DMS 273 treated with DMSO at 0.1 percent for 48 hours (cell line): Measurements from ENCODE around the gene GRAMD1B.

Experiments used
- DNase-seq: peaks from one replicate; lab custom pipeline; 2025; lab: John Stamatoyannopoulos, UW

Gene GRAMD1B

GRCh38 chr11:123409456-123410217 lies 20.4 kb upstream of the GRAMD1B start:
- DNase-seq, result no peak

GRCh38 chr11:123410218-123410549 lies 19.9 kb upstream of the GRAMD1B start:
- no peak for DNase-seq

- DNase-seq, result no peak
Observed at GRCh38 chr11:123413636-123414035, 16.4 kb upstream of the GRAMD1B start.

- DNase-seq, result no peak
Observed at GRCh38 chr11:123416566-123416965, 13.5 kb upstream of the GRAMD1B start.

- DNase-seq, result no peak
Observed at GRCh38 chr11:123418351-123419114, 11.5 kb upstream of the GRAMD1B start.

- no peak for DNase-seq
Observed at GRCh38 chr11:123419731-123420452, 10.2 kb upstream of the GRAMD1B start.

GRCh38 chr11:123421589-123421988 lies 8.5 kb upstream of the GRAMD1B start:
- DNase-seq, result no peak

- no peak for DNase-seq
Observed at GRCh38 chr11:123425367-123425766, 4.7 kb upstream of the GRAMD1B start.

- DNase-seq, result no peak
Observed at GRCh38 chr11:123426789-123427188, 3.3 kb upstream of the GRAMD1B start.

GRCh38 chr11:123427405-123427804 lies 2.7 kb upstream of the GRAMD1B start:
- DNase-seq, result no peak

GRCh38 chr11:123428116-123428715 lies 1.9 kb upstream of the GRAMD1B start:
- DNase-seq, result no peak

GRCh38 chr11:123429336-123429735 lies 733 bp upstream of the GRAMD1B start:
- DNase-seq, result no peak

GRCh38 chr11:123430721-123431497 lies 840 bp downstream of the GRAMD1B start:
- no peak for DNase-seq

- no peak for DNase-seq
Observed at GRCh38 chr11:123431619-123432018, 1.6 kb downstream of the GRAMD1B start.

GRCh38 chr11:123434262-123434661 lies 4.2 kb downstream of the GRAMD1B start:
- DNase-seq, result no peak

- DNase-seq, result no peak
Observed at GRCh38 chr11:123434911-123435310, 4.8 kb downstream of the GRAMD1B start.

GRCh38 chr11:123437236-123437979 lies 7.3 kb downstream of the GRAMD1B start:
- DNase-seq, result no peak

GRCh38 chr11:123438131-123438627 lies 8.1 kb downstream of the GRAMD1B start:
- DNase-seq, result no peak

GRCh38 chr11:123439616-123440015 lies 9.5 kb downstream of the GRAMD1B start:
- DNase-seq, result no peak

GRCh38 chr11:123441161-123441560 lies 11.1 kb downstream of the GRAMD1B start:
- no peak for DNase-seq
